Measurements from ENCODE around the gene GUCD1. TPM values are rescaled to one million over a fixed set of nuclear protein-coding genes. Genes with fewer than 3 reads are reported as not detected.
"Not testable (repeated sequence)": the region's sequence is repeated elsewhere in the genome, so short reads cannot be mapped to it uniquely, and the experiment has no call there.

GUCD1 gene
- total RNA-seq, 1 experiment from 2014 or later: 48.4 TPM

DNA sequence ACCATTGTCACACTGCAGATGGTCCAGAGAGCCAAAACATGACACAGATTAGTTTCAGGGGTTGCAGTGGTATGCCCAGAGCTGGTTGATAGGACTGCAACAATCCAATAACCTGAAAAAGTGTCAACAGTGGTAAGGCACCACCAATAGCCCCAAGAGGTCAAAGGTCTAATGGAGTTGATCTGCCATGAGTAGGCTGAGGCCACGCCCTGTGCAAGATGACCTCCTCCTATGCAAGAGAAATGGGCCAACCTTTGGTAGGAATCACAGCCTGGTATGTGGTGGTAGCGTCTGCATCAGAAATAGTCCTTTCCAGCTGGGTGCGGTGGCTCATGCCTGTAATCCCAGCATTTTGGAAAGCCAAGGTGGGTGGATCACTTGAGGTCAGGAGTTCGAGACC lies 19.6 kb downstream of the GUCD1 start:
- TF ChIP-seq, protein P1, sequence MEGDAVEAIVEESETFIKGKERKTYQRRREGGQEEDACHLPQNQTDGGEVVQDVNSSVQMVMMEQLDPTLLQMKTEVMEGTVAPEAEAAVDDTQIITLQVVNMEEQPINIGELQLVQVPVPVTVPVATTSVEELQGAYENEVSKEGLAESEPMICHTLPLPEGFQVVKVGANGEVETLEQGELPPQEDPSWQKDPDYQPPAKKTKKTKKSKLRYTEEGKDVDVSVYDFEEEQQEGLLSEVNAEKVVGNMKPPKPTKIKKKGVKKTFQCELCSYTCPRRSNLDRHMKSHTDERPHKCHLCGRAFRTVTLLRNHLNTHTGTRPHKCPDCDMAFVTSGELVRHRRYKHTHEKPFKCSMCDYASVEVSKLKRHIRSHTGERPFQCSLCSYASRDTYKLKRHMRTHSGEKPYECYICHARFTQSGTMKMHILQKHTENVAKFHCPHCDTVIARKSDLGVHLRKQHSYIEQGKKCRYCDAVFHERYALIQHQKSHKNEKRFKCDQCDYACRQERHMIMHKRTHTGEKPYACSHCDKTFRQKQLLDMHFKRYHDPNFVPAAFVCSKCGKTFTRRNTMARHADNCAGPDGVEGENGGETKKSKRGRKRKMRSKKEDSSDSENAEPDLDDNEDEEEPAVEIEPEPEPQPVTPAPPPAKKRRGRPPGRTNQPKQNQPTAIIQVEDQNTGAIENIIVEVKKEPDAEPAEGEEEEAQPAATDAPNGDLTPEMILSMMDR (IDR thresholded peaks at IDR 0.05; ENCODE audit: unreplicated experiment): no peak

DNA sequence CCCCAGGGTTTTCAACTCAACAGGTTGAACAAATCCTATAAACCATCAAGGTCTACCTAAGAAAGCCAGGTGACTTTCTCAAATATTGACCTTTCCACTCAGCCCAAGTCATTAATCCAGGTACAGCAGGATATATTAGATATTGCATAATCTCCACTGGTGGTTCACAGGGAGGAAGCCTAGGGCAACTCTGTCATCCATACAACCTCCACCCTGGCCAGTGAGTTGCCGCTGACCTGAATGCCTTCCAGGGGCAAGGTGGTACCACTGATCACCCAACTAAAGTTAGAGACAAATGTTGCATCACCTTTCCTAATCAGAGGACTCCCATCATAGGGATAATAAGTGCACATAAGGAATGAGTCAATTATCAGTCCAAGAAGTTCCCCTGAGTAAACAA lies 22.9 kb downstream of the GUCD1 start:
- CTCF ChIA-PET: interaction anchor here (0.5 to 1.2 kb wide), 2 partner anchors 10 to 108 kb away, joined by 3 to 5 read pairs; no protein-coding TSS in a partner anchor

More for the DNA sequence above, 19.6 kb downstream of the GUCD1 start:
- Mint-ChIP-seq H3K36me3 (ENCODE audit: insufficient read depth, unreplicated experiment) (peaks cover 11% of the 10 kb centered on the region), H3K27me3 (ENCODE audit: insufficient read depth, unreplicated experiment) (no peaks in the 10 kb centered on the region), H3K9me3 (ENCODE audit: unreplicated experiment) (no peaks in the 10 kb centered on the region), H3K4me3 (ENCODE audit: unreplicated experiment) (no peak overlapping the region), H3K4me1 (ENCODE audit: insufficient read depth, unreplicated experiment) (no peaks in the 10 kb centered on the region), H3K27ac (ENCODE audit: low read depth, unreplicated experiment) (no peak overlapping the region)
- POLR2A ChIA-PET: no interaction called here
- CTCF ChIA-PET: interaction anchor here (0.7 kb wide), 2 partner anchors 8 to 551 kb away, joined by 3 read pairs; no protein-coding TSS in a partner anchor
- no peak for DNase-seq (ENCODE audit: unreplicated experiment)
- intact Hi-C loops (cut with micrococcal nuclease): no loop called here
- no TSS peak for BruUV-seq (replicated peaks)

DNA sequence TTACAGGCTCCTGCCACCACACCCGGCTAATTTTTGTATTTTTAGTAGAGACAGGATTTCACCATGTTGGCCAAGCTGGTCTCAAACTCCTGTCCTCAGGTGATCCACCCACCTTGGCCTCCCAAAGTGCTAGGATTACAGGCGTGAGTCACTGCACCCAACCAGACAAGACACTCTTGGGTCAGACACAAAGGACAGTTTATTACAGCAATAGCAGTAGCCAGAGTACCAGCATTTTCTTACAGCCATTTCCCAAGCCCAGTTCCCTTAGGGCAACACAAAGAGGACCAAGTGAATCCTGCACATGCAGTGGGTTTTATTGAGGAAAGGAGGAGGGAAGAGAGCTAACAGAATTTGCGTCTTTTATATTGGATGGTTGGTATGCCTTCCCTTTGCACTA lies 24.0 kb downstream of the GUCD1 start:
- POLR2A ChIA-PET: interaction anchor here (0.7 to 2.1 kb wide), 2 partner anchors 24 to 42 kb away, joined by 3 to 12 read pairs; partner anchors contain the start of genes GUCD1 and SNRPD3
- DNase-seq (ENCODE audit: unreplicated experiment); H3K36me3 Mint-ChIP-seq (ENCODE audit: insufficient read depth, unreplicated experiment); H3K9me3 Mint-ChIP-seq (ENCODE audit: unreplicated experiment); BruUV-seq (replicated peaks); intact Hi-C loops (cut with micrococcal nuclease); H3K4me1 Mint-ChIP-seq (ENCODE audit: insufficient read depth, unreplicated experiment); H3K27ac Mint-ChIP-seq (ENCODE audit: low read depth, unreplicated experiment); H3K4me3 Mint-ChIP-seq (ENCODE audit: unreplicated experiment); H3K27me3 Mint-ChIP-seq (ENCODE audit: insufficient read depth, unreplicated experiment): not testable (repeated sequence)
- CTCF ChIA-PET: interaction anchor here (1.2 to 1.3 kb wide), 2 partner anchors 9 to 205 kb away, joined by 3 to 5 read pairs; no protein-coding TSS in a partner anchor

More for the DNA sequence above, 22.9 kb downstream of the GUCD1 start:
- DNase-seq (ENCODE audit: unreplicated experiment): no peak
- no peaks in the 10 kb centered on the region for H3K36me3 Mint-ChIP-seq (ENCODE audit: insufficient read depth, unreplicated experiment)
- no peak overlapping the region for H3K27ac Mint-ChIP-seq (ENCODE audit: low read depth, unreplicated experiment)
- POLR2A ChIA-PET: no interaction called here
- intact Hi-C loops (cut with micrococcal nuclease): no loop called here
- H3K9me3 Mint-ChIP-seq (ENCODE audit: unreplicated experiment): no peaks in the 10 kb centered on the region
- no peaks in the 10 kb centered on the region for H3K4me1 Mint-ChIP-seq (ENCODE audit: insufficient read depth, unreplicated experiment)
- no peaks in the 10 kb centered on the region for H3K27me3 Mint-ChIP-seq (ENCODE audit: insufficient read depth, unreplicated experiment)
- H3K4me3 Mint-ChIP-seq (ENCODE audit: unreplicated experiment): no peak overlapping the region
- BruUV-seq (replicated peaks): no TSS peak
- TF ChIP-seq, protein P1 (IDR thresholded peaks at IDR 0.05; ENCODE audit: unreplicated experiment): no peak

DNA sequence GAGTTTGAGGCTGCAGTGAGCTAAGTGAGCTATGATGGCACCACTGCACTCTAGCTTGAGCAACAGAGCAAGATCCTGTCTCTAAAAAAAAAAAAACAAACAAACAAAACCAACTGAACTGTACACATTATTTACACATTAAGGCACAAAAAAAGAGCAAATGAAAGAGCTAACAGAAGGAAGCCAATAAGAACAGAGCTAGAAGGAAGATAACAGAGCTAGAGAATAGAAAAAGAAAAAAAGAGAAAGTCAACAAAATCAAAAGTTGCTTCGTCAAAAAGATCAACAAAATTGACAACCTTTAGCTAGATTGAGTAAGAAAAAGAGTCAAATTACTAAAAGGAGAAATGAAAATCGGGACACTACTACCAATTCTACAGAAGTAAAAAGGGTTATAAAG lies 25.0 kb downstream of the GUCD1 start:
- H3K27ac Mint-ChIP-seq (ENCODE audit: low read depth, unreplicated experiment): no peak overlapping the region
- no peak overlapping the region for H3K4me3 Mint-ChIP-seq (ENCODE audit: unreplicated experiment)
- H3K36me3 Mint-ChIP-seq (ENCODE audit: insufficient read depth, unreplicated experiment): no peaks in the 10 kb centered on the region
- TF ChIP-seq, protein P1 (IDR thresholded peaks at IDR 0.05; ENCODE audit: unreplicated experiment): no peak
- H3K4me1 Mint-ChIP-seq (ENCODE audit: insufficient read depth, unreplicated experiment): no peaks in the 10 kb centered on the region
- intact Hi-C loops (cut with micrococcal nuclease): no loop called here
- no peak for DNase-seq (ENCODE audit: unreplicated experiment)
- ChIA-PET POLR2A (interaction anchor here (2.1 kb wide), 1 partner anchor 25 kb away, joined by 12 read pairs; the partner anchor contains the start of genes GUCD1 and SNRPD3), CTCF (interaction anchor here (0.6 to 1.5 kb wide), 7 partner anchors 9 to 205 kb away, joined by 3 to 11 read pairs (median 4); no protein-coding TSS in a partner anchor)
- BruUV-seq (replicated peaks): no TSS peak
- H3K9me3 Mint-ChIP-seq (ENCODE audit: unreplicated experiment): no peaks in the 10 kb centered on the region
- H3K27me3 Mint-ChIP-seq (ENCODE audit: insufficient read depth, unreplicated experiment): no peaks in the 10 kb centered on the region
